GM19463 (cell line): Measurements from ENCODE around the gene LRTM1.

ENCODE experiments used
- ATAC-seq: cut with Tn5 transposase; IDR thresholded peaks from one replicate; pipeline ENCODE4 v1.9.1; 2021; ENCODE audit warnings: mild to moderate bottlenecking, moderate library complexity; ENCODE audit not compliant: unreplicated experiment

The LRTM1 gene

GRCh38 chr3:54941690-54942362 lies 14.0 kb upstream of the LRTM1 start:
- ATAC-seq = no peak

GRCh38 chr3:54940971-54941370 lies 13.1 kb upstream of the LRTM1 start:
- ATAC-seq = no peak

- no peak for ATAC-seq
Observed at GRCh38 chr3:54939557-54940300, 11.9 kb upstream of the LRTM1 start.

- no peak for ATAC-seq
Observed at GRCh38 chr3:54936561-54936960, 8.7 kb upstream of the LRTM1 start.

- no peak for ATAC-seq
Observed at GRCh38 chr3:54935869-54936268, 8.0 kb upstream of the LRTM1 start.

GRCh38 chr3:54932606-54933005 lies 4.7 kb upstream of the LRTM1 start:
- no peak for ATAC-seq

GRCh38 chr3:54931182-54931581 lies 3.3 kb upstream of the LRTM1 start:
- ATAC-seq = no peak

GRCh38 chr3:54918516-54918915 lies 9.3 kb downstream of the LRTM1 start:
- ATAC-seq = no peak

- ATAC-seq = no peak
Observed at GRCh38 chr3:54917862-54918261, 10.0 kb downstream of the LRTM1 start.

GRCh38 chr3:54917174-54917573 lies 10.7 kb downstream of the LRTM1 start:
- ATAC-seq = no peak

- no peak for ATAC-seq
Observed at GRCh38 chr3:54916732-54917131, 11.1 kb downstream of the LRTM1 start.

GRCh38 chr3:54915976-54916375 lies 11.9 kb downstream of the LRTM1 start:
- ATAC-seq = no peak

- no peak for ATAC-seq
Observed at GRCh38 chr3:54915181-54915580, 12.7 kb downstream of the LRTM1 start.

GRCh38 chr3:54914180-54914579 lies 13.7 kb downstream of the LRTM1 start:
- ATAC-seq = no peak

GRCh38 chr3:54909191-54909590 lies 18.7 kb downstream of the LRTM1 start:
- no peak for ATAC-seq

- no peak for ATAC-seq
Observed at GRCh38 chr3:54906763-54907162, 21.1 kb downstream of the LRTM1 start.

- ATAC-seq = no peak
Observed at GRCh38 chr3:54905920-54906319, 21.9 kb downstream of the LRTM1 start.

- ATAC-seq = no peak
Observed at GRCh38 chr3:54905261-54905888, 22.5 kb downstream of the LRTM1 start.

- ATAC-seq = no peak
Observed at GRCh38 chr3:54901906-54902685, 25.8 kb downstream of the LRTM1 start.

GRCh38 chr3:54900838-54901591 lies 26.8 kb downstream of the LRTM1 start:
- no peak for ATAC-seq

- ATAC-seq = no peak
Observed at GRCh38 chr3:54899273-54899672, 28.6 kb downstream of the LRTM1 start.
